Measurements from ENCODE around the gene KIRREL3.

Gene KIRREL3

GRCh38 chr11:126417091-126417862, 583.3 kb downstream of the KIRREL3 start:
- no peak overlapping the region for H3K4me3 ChIP-seq (replicated peaks; ENCODE audit: insufficient read depth, low read length)
- no peaks in the 10 kb centered on the region for H3K27me3 ChIP-seq (ENCODE audit: insufficient read depth, poor library complexity, severe bottlenecking)
- TF ChIP-seq GABPA (IDR thresholded peaks at IDR 0.05; ENCODE audit: low read depth) (no peak), POLR2AphosphoS5 (IDR thresholded peaks at IDR 0.05; ENCODE audit: low read depth) (no peak), CTCF (IDR thresholded peaks at IDR 0.05; ENCODE audit: insufficient read depth, low read length) (no peak), REST (IDR thresholded peaks at IDR 0.05; ENCODE audit: insufficient replicate concordance, low read depth) (no peak), SPI1 (IDR thresholded peaks at IDR 0.05; ENCODE audit: borderline replicate concordance, low read depth) (no peak)
- DNase-seq (ENCODE audit: low read depth in 1 of 2, low spot score in 1 of 2), result no peak
- no peak overlapping the region for H3K27ac ChIP-seq (replicated peaks)

GRCh38 chr11:126416542-126417090, 584.0 kb downstream of the KIRREL3 start:
- Histone ChIP-seq H3K27me3 (ENCODE audit: insufficient read depth, poor library complexity, severe bottlenecking) (no peaks in the 10 kb centered on the region), H3K27ac (replicated peaks) (no peak overlapping the region), H3K4me3 (replicated peaks; ENCODE audit: insufficient read depth, low read length) (no peak overlapping the region)
- DNase-seq (ENCODE audit: low read depth in 1 of 2, low spot score in 1 of 2), result no peak
- TF ChIP-seq SPI1 (IDR thresholded peaks at IDR 0.05; ENCODE audit: borderline replicate concordance, low read depth) (no peak), REST (IDR thresholded peaks at IDR 0.05; ENCODE audit: insufficient replicate concordance, low read depth) (no peak), CTCF (IDR thresholded peaks at IDR 0.05; ENCODE audit: insufficient read depth, low read length) (no peak), GABPA (IDR thresholded peaks at IDR 0.05; ENCODE audit: low read depth) (no peak), POLR2AphosphoS5 (IDR thresholded peaks at IDR 0.05; ENCODE audit: low read depth) (no peak; the same call in 1 of the 2 replicates)

GRCh38 chr11:126415669-126416420, 584.7 kb downstream of the KIRREL3 start:
- Histone ChIP-seq H3K27ac (replicated peaks) (no peak overlapping the region), H3K4me3 (replicated peaks; ENCODE audit: insufficient read depth, low read length) (no peak overlapping the region), H3K27me3 (ENCODE audit: insufficient read depth, poor library complexity, severe bottlenecking) (no peaks in the 10 kb centered on the region)
- DNase-seq (ENCODE audit: low read depth in 1 of 2, low spot score in 1 of 2), result no peak
- TF ChIP-seq POLR2AphosphoS5 (IDR thresholded peaks at IDR 0.05; ENCODE audit: low read depth) (peak; percentile 51; the same call in 1 of the 2 replicates), GABPA (IDR thresholded peaks at IDR 0.05; ENCODE audit: low read depth) (no peak)

GRCh38 chr11:126415128-126415527, 585.4 kb downstream of the KIRREL3 start:
- no peak overlapping the region for H3K27ac ChIP-seq (replicated peaks)
- no peak overlapping the region for H3K4me3 ChIP-seq (replicated peaks; ENCODE audit: insufficient read depth, low read length)
- no peaks in the 10 kb centered on the region for H3K27me3 ChIP-seq (ENCODE audit: insufficient read depth, poor library complexity, severe bottlenecking)
- no peak for TF ChIP-seq SPI1 (IDR thresholded peaks at IDR 0.05; ENCODE audit: borderline replicate concordance, low read depth)
- no peak for TF ChIP-seq POLR2AphosphoS5 (IDR thresholded peaks at IDR 0.05; ENCODE audit: low read depth)
- no peak for DNase-seq (ENCODE audit: low read depth in 1 of 2, low spot score in 1 of 2)

All from HL-60 (cell line).